GM23338 (cell line): ENCODE measurements around the gene AXIN2. TPM values are rescaled to one million over a fixed set of nuclear protein-coding genes. Genes with fewer than 3 reads are reported as not detected.

Source experiments
- ATAC-seq: fragments of 200-7000 bp; cut with Tn5 transposase; 3 replicates; pipeline ENCODE4 v1.9.1; 2020
- DNase-seq: peaks from one replicate; pipeline ENCODE4 v3.0.0-alpha.2; 2015; ENCODE audit warnings: low spot score
- H2AFZ ChIP-seq: fragments of 200-600 bp; sonication (generic); 2 replicates; pipeline ENCODE4 v1.8.0; 2016; ENCODE audit warnings: antibody characterized with exemption, mild to moderate bottlenecking, moderate library complexity
- H3F3A ChIP-seq: fragments of 200-600 bp; sonication (generic); replicated peaks from 2 replicates; pipeline ENCODE4 v1.8.0; 2017; ENCODE audit warnings: antibody characterized with exemption, mixed run types, low read depth
- H3K27ac ChIP-seq: fragments of 200-600 bp; sonication (generic); 2 replicates; pipeline ENCODE4 v1.6.1; 2016; ENCODE audit warnings: low read depth
- H3K27me3 ChIP-seq: fragments of 200-600 bp; sonication (generic); 2 replicates; pipeline ENCODE4 v1.8.0; 2016; ENCODE audit warnings: mild to moderate bottlenecking, mixed run types, moderate library complexity; ENCODE audit not compliant: insufficient read depth
- H3K36me3 ChIP-seq: fragments of 200-600 bp; sonication (generic); 2 replicates; pipeline ENCODE4 v1.8.0; 2016; ENCODE audit warnings: mild to moderate bottlenecking; ENCODE audit not compliant: insufficient read depth
- H3K4me1 ChIP-seq: fragments of 200-600 bp; sonication (generic); 2 replicates; pipeline ENCODE4 v1.8.0; 2016; ENCODE audit warnings: mild to moderate bottlenecking, moderate library complexity; ENCODE audit not compliant: insufficient read depth
- H3K4me2 ChIP-seq: fragments of 200-600 bp; sonication (generic); 2 replicates; pipeline ENCODE4 v1.7.1; 2017; ENCODE audit warnings: mixed run types
- H3K4me3 ChIP-seq: fragments of 200-600 bp; sonication (generic); 2 replicates; pipeline ENCODE4 v1.6.1; 2016; ENCODE audit warnings: mixed run types
- H3K79me2 ChIP-seq: fragments of 200-600 bp; sonication (generic); replicated peaks from 2 replicates; pipeline ENCODE4 v1.8.0; 2017; ENCODE audit warnings: mild to moderate bottlenecking; ENCODE audit not compliant: insufficient read depth
- H3K9me2 ChIP-seq: fragments of 200-600 bp; sonication (generic); 2 replicates; pipeline ENCODE4 v1.8.0; 2017; ENCODE audit not compliant: insufficient read depth
- H4K20me1 ChIP-seq: fragments of 200-600 bp; sonication (generic); replicated peaks from 2 replicates; pipeline ENCODE4 v1.8.0; 2017; ENCODE audit warnings: mild to moderate bottlenecking; ENCODE audit not compliant: insufficient read depth
- H3K27ac Mint-ChIP-seq: 2 replicates; pipeline ENCODE4 v1.8.0; 2020; ENCODE audit warnings: inconsistent platforms, mild to moderate bottlenecking, moderate library complexity, mixed read lengths
- H3K27me3 Mint-ChIP-seq: 3 replicates; pipeline ENCODE4 v1.8.0; 2022; ENCODE audit warnings: low read depth, mild to moderate bottlenecking, moderate library complexity, mixed read lengths, inconsistent platforms; ENCODE audit not compliant: insufficient read depth, poor library complexity
- H3K36me3 Mint-ChIP-seq: 3 replicates; pipeline ENCODE4 v1.8.0; 2021; ENCODE audit warnings: low read depth, mild to moderate bottlenecking, inconsistent platforms, moderate library complexity, mixed read lengths
- H3K4me1 Mint-ChIP-seq: 3 replicates; pipeline ENCODE4 v1.8.0; 2020; ENCODE audit warnings: mild to moderate bottlenecking, inconsistent platforms, mixed read lengths
- H3K4me3 Mint-ChIP-seq: 3 replicates; pipeline ENCODE4 v1.8.0; 2021; ENCODE audit warnings: moderate library complexity, mild to moderate bottlenecking, inconsistent platforms, mixed read lengths
- H3K9me3 Mint-ChIP-seq: 3 replicates; pipeline ENCODE4 v1.8.0; 2020; ENCODE audit warnings: moderate library complexity, mild to moderate bottlenecking, inconsistent platforms, mixed read lengths
- CREB1 ChIP-seq: fragments of 250-450 bp; sonication (Bioruptor Pico); IDR thresholded peaks from 2 replicates; pipeline ENCODE4 v1.5.0; 2020; ENCODE audit warnings: low read depth, mild to moderate bottlenecking, moderate library complexity
- ETS1 ChIP-seq: IDR thresholded peaks from 2 replicates; pipeline ENCODE4 v1.6.1; 2016; ENCODE audit warnings: antibody characterized with exemption
- EZH2 ChIP-seq: fragments of 200-600 bp; sonication (generic); IDR thresholded peaks from one replicate; pipeline ENCODE4 v1.8.0; 2017; ENCODE audit warnings: antibody characterized with exemption, mild to moderate bottlenecking, low read depth; ENCODE audit not compliant: unreplicated experiment
- EZH2phosphoT487 ChIP-seq: fragments of 200-600 bp; sonication (generic); IDR thresholded peaks from one replicate; pipeline ENCODE4 v1.8.1; 2018; ENCODE audit warnings: antibody characterized with exemption; ENCODE audit not compliant: unreplicated experiment
- JUNB ChIP-seq: IDR thresholded peaks from one replicate; pipeline ENCODE4 v1.6.1; 2016; ENCODE audit warnings: antibody characterized with exemption; ENCODE audit not compliant: unreplicated experiment
- NANOG ChIP-seq: IDR thresholded peaks from 2 replicates; pipeline ENCODE4 v1.6.1; 2016; ENCODE audit warnings: antibody characterized with exemption, borderline replicate concordance
- ZNF114 ChIP-seq: fragments of 250-450 bp; sonication (Bioruptor Pico); IDR thresholded peaks from 2 replicates; pipeline ENCODE4 v1.5.0; 2020; ENCODE audit warnings: mild to moderate bottlenecking, moderate library complexity
- polyA plus RNA-seq: library from polyadenylated mRNA; unstranded; fragments of >200 nt; fragmentation: Nextera tagmentation; extraction: Ambion mirVana; gene quantifications from 2 replicates; pipeline ENCODE4 v1.2.1, GENCODE V29; 2016
- total RNA-seq: library from RNA; depleted of rRNA; stranded (reverse); fragments of >200 nt; shearing (Covaris generic); gene quantifications from 2 replicates; pipeline ENCODE4 v1.2.3, GENCODE V29; 2014
- TF ChIP-seq, protein P1 (sequence below): fragments of 250-450 bp; sonication (Bioruptor Pico); IDR thresholded peaks from 2 replicates; pipeline ENCODE4 v1.5.0; 2020; ENCODE audit warnings: mild to moderate bottlenecking, moderate library complexity

Gene AXIN2
- total and polyA plus RNA-seq, 2 experiments from 2014 or later, result 8.0 to 32.7 TPM

- H3K4me1 ChIP-seq, result peaks cover 24% of the 10 kb centered on the region
- peaks cover 7% of the 10 kb centered on the region for H3K79me2 ChIP-seq
- peaks cover 77% of the 10 kb centered on the region for H3K36me3 Mint-ChIP-seq
Measured at GRCh38 chr17:65548269-65548969, 13.0 kb downstream of the AXIN2 start.

GRCh38 chr17:65547253-65547670, 14.2 kb downstream of the AXIN2 start:
- TF ChIP-seq EZH2phosphoT487 (no peak), ZNF114 (CRISPR knock-in tag) (no peak), EZH2 (no peak), NANOG (no peak)
- TF ChIP-seq, protein P1, sequence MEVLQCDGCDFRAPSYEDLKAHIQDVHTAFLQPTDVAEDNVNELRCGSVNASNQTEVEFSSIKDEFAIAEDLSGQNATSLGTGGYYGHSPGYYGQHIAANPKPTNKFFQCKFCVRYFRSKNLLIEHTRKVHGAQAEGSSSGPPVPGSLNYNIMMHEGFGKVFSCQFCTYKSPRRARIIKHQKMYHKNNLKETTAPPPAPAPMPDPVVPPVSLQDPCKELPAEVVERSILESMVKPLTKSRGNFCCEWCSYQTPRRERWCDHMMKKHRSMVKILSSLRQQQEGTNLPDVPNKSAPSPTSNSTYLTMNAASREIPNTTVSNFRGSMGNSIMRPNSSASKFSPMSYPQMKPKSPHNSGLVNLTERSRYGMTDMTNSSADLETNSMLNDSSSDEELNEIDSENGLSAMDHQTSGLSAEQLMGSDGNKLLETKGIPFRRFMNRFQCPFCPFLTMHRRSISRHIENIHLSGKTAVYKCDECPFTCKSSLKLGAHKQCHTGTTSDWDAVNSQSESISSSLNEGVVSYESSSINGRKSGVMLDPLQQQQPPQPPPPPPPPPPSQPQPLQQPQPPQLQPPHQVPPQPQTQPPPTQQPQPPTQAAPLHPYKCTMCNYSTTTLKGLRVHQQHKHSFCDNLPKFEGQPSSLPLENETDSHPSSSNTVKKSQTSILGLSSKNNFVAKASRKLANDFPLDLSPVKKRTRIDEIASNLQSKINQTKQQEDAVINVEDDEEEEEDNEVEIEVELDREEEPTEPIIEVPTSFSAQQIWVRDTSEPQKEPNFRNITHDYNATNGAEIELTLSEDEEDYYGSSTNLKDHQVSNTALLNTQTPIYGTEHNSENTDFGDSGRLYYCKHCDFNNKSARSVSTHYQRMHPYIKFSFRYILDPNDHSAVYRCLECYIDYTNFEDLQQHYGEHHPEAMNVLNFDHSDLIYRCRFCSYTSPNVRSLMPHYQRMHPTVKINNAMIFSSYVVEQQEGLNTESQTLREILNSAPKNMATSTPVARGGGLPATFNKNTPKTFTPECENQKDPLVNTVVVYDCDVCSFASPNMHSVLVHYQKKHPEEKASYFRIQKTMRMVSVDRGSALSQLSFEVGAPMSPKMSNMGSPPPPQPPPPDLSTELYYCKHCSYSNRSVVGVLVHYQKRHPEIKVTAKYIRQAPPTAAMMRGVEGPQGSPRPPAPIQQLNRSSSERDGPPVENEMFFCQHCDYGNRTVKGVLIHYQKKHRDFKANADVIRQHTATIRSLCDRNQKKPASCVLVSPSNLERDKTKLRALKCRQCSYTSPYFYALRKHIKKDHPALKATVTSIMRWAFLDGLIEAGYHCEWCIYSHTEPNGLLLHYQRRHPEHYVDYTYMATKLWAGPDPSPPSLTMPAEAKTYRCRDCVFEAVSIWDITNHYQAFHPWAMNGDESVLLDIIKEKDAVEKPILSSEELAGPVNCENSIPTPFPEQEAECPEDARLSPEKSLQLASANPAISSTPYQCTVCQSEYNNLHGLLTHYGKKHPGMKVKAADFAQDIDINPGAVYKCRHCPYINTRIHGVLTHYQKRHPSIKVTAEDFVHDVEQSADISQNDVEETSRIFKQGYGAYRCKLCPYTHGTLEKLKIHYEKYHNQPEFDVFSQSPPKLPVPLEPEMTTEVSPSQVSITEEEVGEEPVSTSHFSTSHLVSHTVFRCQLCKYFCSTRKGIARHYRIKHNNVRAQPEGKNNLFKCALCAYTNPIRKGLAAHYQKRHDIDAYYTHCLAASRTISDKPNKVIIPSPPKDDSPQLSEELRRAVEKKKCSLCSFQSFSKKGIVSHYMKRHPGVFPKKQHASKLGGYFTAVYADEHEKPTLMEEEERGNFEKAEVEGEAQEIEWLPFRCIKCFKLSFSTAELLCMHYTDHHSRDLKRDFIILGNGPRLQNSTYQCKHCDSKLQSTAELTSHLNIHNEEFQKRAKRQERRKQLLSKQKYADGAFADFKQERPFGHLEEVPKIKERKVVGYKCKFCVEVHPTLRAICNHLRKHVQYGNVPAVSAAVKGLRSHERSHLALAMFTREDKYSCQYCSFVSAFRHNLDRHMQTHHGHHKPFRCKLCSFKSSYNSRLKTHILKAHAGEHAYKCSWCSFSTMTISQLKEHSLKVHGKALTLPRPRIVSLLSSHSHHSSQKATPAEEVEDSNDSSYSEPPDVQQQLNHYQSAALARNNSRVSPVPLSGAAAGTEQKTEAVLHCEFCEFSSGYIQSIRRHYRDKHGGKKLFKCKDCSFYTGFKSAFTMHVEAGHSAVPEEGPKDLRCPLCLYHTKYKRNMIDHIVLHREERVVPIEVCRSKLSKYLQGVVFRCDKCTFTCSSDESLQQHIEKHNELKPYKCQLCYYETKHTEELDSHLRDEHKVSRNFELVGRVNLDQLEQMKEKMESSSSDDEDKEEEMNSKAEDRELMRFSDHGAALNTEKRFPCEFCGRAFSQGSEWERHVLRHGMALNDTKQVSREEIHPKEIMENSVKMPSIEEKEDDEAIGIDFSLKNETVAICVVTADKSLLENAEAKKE, result no peak
- Mint-ChIP-seq H3K27me3 (peaks cover 11% of the 10 kb centered on the region), H3K4me1 (peaks cover 60% of the 10 kb centered on the region), H3K27ac (no peak overlapping the region; the same call in 1 of the 2 replicates), H3K4me3 (no peak overlapping the region), H3K36me3 (peaks cover 80% of the 10 kb centered on the region), H3K9me3 (no peaks in the 10 kb centered on the region)
- no peaks in the 10 kb centered on the region for H3K27me3 ChIP-seq
- H3F3A ChIP-seq, result no peaks in the 10 kb centered on the region
- peaks cover 19% of the 10 kb centered on the region for H3K79me2 ChIP-seq
- peaks cover 48% of the 10 kb centered on the region for H4K20me1 ChIP-seq
- no peak overlapping the region for H3K27ac ChIP-seq
- H3K4me1 ChIP-seq, result peaks cover 24% of the 10 kb centered on the region
- no peak overlapping the region; the same call in 1 of the 2 replicates for H3K4me2 ChIP-seq
- DNase-seq, result no peak
- no peak overlapping the region for H3K4me3 ChIP-seq
- H2AFZ ChIP-seq, result no peak overlapping the region
- H3K36me3 ChIP-seq, result peaks cover 15% of the 10 kb centered on the region
- no peak for ATAC-seq
- no peaks in the 10 kb centered on the region; the same call in 1 of the 2 replicates for H3K9me2 ChIP-seq

More at GRCh38 chr17:65548269-65548969, 13.0 kb downstream of the AXIN2 start:
- no peak for ATAC-seq
- H3K27ac Mint-ChIP-seq, result 0 out of 2 replicates have a peak overlapping the region, but pooled peaks have one; percentile 6
- H3K27me3 Mint-ChIP-seq, result peaks cover 11% of the 10 kb centered on the region
- no peak overlapping the region for H3K27ac ChIP-seq
- no peak overlapping the region for H3K4me3 Mint-ChIP-seq
- H4K20me1 ChIP-seq, result peaks cover 51% of the 10 kb centered on the region
- H3K9me3 Mint-ChIP-seq, result no peaks in the 10 kb centered on the region
- TF ChIP-seq EZH2 (no peak), EZH2phosphoT487 (no peak), CREB1 (no peak), JUNB (no peak), ETS1 (no peak), NANOG (no peak)
- peaks cover 61% of the 10 kb centered on the region for H3K4me1 Mint-ChIP-seq
- no peaks in the 10 kb centered on the region for H3K27me3 ChIP-seq
- H3K4me2 ChIP-seq, result no peak overlapping the region
- peaks cover 15% of the 10 kb centered on the region for H3K36me3 ChIP-seq
- H3F3A ChIP-seq, result no peaks in the 10 kb centered on the region
- no peak overlapping the region for H3K4me3 ChIP-seq
- DNase-seq, result no peak
- H2AFZ ChIP-seq, result no peak overlapping the region
- H3K9me2 ChIP-seq, result no peaks in the 10 kb centered on the region; the same call in 1 of the 2 replicates
